ENCODE data around the gene RCBTB1. TPM values are rescaled to one million over a fixed set of nuclear protein-coding genes. Genes with fewer than 3 reads are reported as not detected.

RCBTB1 gene
- total RNA-seq, 4 donors from 2014 or later, result 82.2 to 172 (median 98.0) TPM

DNA sequence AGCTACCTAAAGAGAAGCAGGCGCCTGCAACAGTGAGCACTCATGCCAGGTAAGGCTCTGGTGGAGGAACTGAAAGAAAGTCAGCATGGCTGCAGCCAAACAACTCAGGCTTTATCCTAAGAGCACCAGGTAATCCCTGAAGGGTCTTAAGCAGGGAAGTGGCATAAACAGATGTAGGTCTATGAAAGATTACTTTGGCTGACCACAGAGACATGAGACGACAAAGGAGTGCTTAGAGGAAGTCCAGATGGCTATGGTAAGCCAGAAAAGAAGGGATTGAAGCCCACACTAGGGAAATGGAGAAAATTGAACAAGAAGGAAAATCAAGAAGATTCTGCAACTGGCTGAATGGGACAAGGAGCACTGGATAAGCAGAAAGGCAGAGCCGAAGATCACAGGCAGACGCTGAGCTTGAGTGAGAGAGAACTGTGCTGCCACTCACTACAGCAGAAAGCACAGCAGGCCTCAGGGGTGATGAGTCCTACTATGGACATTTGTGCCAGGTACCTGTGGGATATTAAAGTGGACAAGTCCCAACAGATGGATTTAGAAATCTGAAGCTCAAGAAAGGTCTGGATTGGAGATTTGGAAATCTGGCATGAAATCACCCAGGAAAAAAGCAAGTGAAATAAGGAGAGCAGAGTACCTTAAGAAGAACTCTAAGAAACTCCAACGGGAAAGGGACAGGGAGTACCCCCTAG is 4.2 kb downstream of the RCBTB1 start:
- DNase-seq, result no peak
- Histone ChIP-seq H3K9me3 (no peaks in the 10 kb centered on the region), H3K36me3 (peaks cover 4 to 13% of the 10 kb centered on the region in 2 donors), H3K4me1 (peaks cover 16 to 23% of the 10 kb centered on the region in 2 donors), H3K27ac (peak overlapping the region in 1 of 3 donors; percentile 10), H3K4me3 (replicated peaks in 1 of 3) (no peak overlapping the region), H3K27me3 (no peaks in the 10 kb centered on the region)
- WGBS, 2 donors, result 84 to 85% methylated on average over 5 of the region's 5 CpGs
- TF ChIP-seq, protein P1, sequence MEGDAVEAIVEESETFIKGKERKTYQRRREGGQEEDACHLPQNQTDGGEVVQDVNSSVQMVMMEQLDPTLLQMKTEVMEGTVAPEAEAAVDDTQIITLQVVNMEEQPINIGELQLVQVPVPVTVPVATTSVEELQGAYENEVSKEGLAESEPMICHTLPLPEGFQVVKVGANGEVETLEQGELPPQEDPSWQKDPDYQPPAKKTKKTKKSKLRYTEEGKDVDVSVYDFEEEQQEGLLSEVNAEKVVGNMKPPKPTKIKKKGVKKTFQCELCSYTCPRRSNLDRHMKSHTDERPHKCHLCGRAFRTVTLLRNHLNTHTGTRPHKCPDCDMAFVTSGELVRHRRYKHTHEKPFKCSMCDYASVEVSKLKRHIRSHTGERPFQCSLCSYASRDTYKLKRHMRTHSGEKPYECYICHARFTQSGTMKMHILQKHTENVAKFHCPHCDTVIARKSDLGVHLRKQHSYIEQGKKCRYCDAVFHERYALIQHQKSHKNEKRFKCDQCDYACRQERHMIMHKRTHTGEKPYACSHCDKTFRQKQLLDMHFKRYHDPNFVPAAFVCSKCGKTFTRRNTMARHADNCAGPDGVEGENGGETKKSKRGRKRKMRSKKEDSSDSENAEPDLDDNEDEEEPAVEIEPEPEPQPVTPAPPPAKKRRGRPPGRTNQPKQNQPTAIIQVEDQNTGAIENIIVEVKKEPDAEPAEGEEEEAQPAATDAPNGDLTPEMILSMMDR (IDR thresholded peaks at IDR 0.05), result no peak
- TF ChIP-seq POLR2A (IDR thresholded peaks at IDR 0.05), result no peak
- intact Hi-C loops (cut with DNase I), result loop anchor here (10.0 kb wide), 2 partner anchors 86 to 126 kb away; partner anchors contain the start of gene PHF11

GRCh38 chr13:49579501-49579900 is 5.9 kb downstream of the RCBTB1 start:
- WGBS, 2 donors, result 91 to 97% methylated on average over 3 of the region's 3 CpGs
- Histone ChIP-seq H3K9me3 (no peaks in the 10 kb centered on the region), H3K4me1 (peaks cover 15 to 21% of the 10 kb centered on the region in 2 donors), H3K4me3 (replicated peaks in 1 of 3) (no peak overlapping the region), H3K27ac (no peak overlapping the region), H3K27me3 (no peaks in the 10 kb centered on the region), H3K36me3 (peaks cover 4 to 13% of the 10 kb centered on the region in 2 donors)
- DNase-seq, result no peak
- intact Hi-C loops (cut with DNase I), result no loop called here
- TF ChIP-seq, protein P1 (IDR thresholded peaks at IDR 0.05), result no peak
- TF ChIP-seq POLR2A (IDR thresholded peaks at IDR 0.05), result no peak

GRCh38 chr13:49571299-49572240 is 13.8 kb downstream of the RCBTB1 start:
- Histone ChIP-seq H3K27ac (peak overlapping the region; percentile 64 to 68 (median 66)), H3K4me1 (peaks cover 24 to 43% of the 10 kb centered on the region in 2 donors), H3K9me3 (no peaks in the 10 kb centered on the region), H3K4me3 (replicated peaks in 1 of 3) (no peak overlapping the region), H3K27me3 (no peaks in the 10 kb centered on the region), H3K36me3 (peaks cover 0 to 4% of the 10 kb centered on the region in 2 donors)
- 56 to 60% methylated on average over 8 of the region's 8 CpGs for WGBS, 2 donors
- intact Hi-C loops (cut with DNase I), result no loop called here
- DNase-seq, result peak; percentile 88 to 90
- TF ChIP-seq POLR2A (IDR thresholded peaks at IDR 0.05), result no peak
- TF ChIP-seq, protein P1 (IDR thresholded peaks at IDR 0.05), result no peak

GRCh38 chr13:49569993-49570689 is 15.2 kb downstream of the RCBTB1 start:
- TF ChIP-seq, protein P1 (IDR thresholded peaks at IDR 0.05), result no peak
- TF ChIP-seq POLR2A (IDR thresholded peaks at IDR 0.05), result no peak
- WGBS, 2 donors, result 89 to 92% methylated on average over 1 of the region's 1 CpG
- no peaks in the 10 kb centered on the region for H3K9me3 ChIP-seq

More at GRCh38 chr13:49569993-49570689, 15.2 kb downstream of the RCBTB1 start:
- Histone ChIP-seq H3K27me3 (no peaks in the 10 kb centered on the region), H3K27ac (peak overlapping the region; percentile 43 to 68 (median 66)), H3K4me3 (replicated peaks in 1 of 3) (no peak overlapping the region), H3K36me3 (peaks cover 0 to 9% of the 10 kb centered on the region in 2 donors), H3K4me1 (peaks cover 24 to 42% of the 10 kb centered on the region in 2 donors)
- intact Hi-C loops (cut with DNase I), result no loop called here
- no peak for DNase-seq

Data from thyroid gland (tissue), 4 donors.